Measurements from ENCODE around the gene SLC1A2.

GRCh38 chr11:35247863-35248262 is 171.5 kb downstream of the SLC1A2 start:
- no peak for TF ChIP-seq CTCF (IDR thresholded peaks at IDR 0.05; ENCODE audit: insufficient read depth, low read length, poor library complexity, severe bottlenecking)
- TF ChIP-seq EZH2phosphoT487 (conservative IDR thresholded peaks at IDR 0.05; ENCODE audit: low read length): no peak
